ENCODE data around the gene BAHCC1. TPM values are rescaled to one million over a fixed set of nuclear protein-coding genes. Genes with fewer than 3 reads are reported as not detected.

The BAHCC1 gene
- total and polyA plus RNA-seq, 9 of the 15 experiments (the other 6 are each of a cell fraction or from before 2014, with no cell fraction given) = 0.14 to 26.9 (median 5.0) TPM

GRCh38 chr17:81410852-81411251 lies 15.6 kb downstream of the BAHCC1 start:
- H3K9me3 ChIP-seq (replicated peaks; ENCODE audit: control insufficient read depth, insufficient read depth, low read depth, low read length) = no peaks in the 10 kb centered on the region
- intact Hi-C loops (cut with micrococcal nuclease) (no loop called here), in situ Hi-C loops (cut with MboI) (no loop called here)
- H3K9ac ChIP-seq (ENCODE audit: insufficient read depth in 1 of 2, low read depth in 2 of 2, low read length in 2 of 2) = peak overlapping the region in 1 of 2 experiments; percentile 58; a peak in 2 of 4 replicates
- no peak overlapping the region for H3K27ac ChIP-seq (ENCODE audit: extremely low read depth, low read depth, low read length)
- H3K79me2 ChIP-seq (ENCODE audit: control insufficient read depth, insufficient read depth, low read length) = peaks cover 9% of the 10 kb centered on the region
- no TSS peak for BruUV-seq (replicated peaks)
- TF ChIP-seq HOXB6 (CRISPR knock-in tag; IDR thresholded peaks at IDR 0.05; ENCODE audit: borderline replicate concordance) (no peak), HSF4 (CRISPR knock-in tag; IDR thresholded peaks at IDR 0.05; ENCODE audit: borderline replicate concordance) (no peak), MTA1 (IDR thresholded peaks at IDR 0.05; ENCODE audit: borderline replicate concordance) (no peak), RBM17 (IDR thresholded peaks at IDR 0.05; ENCODE audit: borderline replicate concordance, low read depth, low read length) (no peak), NELFE (IDR thresholded peaks at IDR 0.05; ENCODE audit: insufficient read depth, insufficient read length) (no peak), KLF10 (CRISPR knock-in tag; IDR thresholded peaks at IDR 0.05) (no peak), SRSF9 (IDR thresholded peaks at IDR 0.05; ENCODE audit: borderline replicate concordance, low read depth, low read length) (no peak), PYGO2 (tag; IDR thresholded peaks at IDR 0.05) (no peak), E2F3 (CRISPR knock-in tag; IDR thresholded peaks at IDR 0.05) (no peak)
- TF ChIP-seq, protein P1, sequence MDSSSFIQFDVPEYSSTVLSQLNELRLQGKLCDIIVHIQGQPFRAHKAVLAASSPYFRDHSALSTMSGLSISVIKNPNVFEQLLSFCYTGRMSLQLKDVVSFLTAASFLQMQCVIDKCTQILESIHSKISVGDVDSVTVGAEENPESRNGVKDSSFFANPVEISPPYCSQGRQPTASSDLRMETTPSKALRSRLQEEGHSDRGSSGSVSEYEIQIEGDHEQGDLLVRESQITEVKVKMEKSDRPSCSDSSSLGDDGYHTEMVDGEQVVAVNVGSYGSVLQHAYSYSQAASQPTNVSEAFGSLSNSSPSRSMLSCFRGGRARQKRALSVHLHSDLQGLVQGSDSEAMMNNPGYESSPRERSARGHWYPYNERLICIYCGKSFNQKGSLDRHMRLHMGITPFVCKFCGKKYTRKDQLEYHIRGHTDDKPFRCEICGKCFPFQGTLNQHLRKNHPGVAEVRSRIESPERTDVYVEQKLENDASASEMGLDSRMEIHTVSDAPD (CRISPR knock-in tag; IDR thresholded peaks at IDR 0.05) = no peak
- TF ChIP-seq, protein P2, sequence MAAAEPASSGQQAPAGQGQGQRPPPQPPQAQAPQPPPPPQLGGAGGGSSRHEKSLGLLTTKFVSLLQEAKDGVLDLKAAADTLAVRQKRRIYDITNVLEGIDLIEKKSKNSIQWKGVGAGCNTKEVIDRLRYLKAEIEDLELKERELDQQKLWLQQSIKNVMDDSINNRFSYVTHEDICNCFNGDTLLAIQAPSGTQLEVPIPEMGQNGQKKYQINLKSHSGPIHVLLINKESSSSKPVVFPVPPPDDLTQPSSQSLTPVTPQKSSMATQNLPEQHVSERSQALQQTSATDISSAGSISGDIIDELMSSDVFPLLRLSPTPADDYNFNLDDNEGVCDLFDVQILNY (CRISPR knock-in tag; IDR thresholded peaks at IDR 0.05) = no peak
- TF ChIP-seq, protein P3, sequence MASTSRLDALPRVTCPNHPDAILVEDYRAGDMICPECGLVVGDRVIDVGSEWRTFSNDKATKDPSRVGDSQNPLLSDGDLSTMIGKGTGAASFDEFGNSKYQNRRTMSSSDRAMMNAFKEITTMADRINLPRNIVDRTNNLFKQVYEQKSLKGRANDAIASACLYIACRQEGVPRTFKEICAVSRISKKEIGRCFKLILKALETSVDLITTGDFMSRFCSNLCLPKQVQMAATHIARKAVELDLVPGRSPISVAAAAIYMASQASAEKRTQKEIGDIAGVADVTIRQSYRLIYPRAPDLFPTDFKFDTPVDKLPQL (IDR thresholded peaks at IDR 0.05; ENCODE audit: extremely low read depth, insufficient read length) = no peak
- TF ChIP-seq, protein P4, sequence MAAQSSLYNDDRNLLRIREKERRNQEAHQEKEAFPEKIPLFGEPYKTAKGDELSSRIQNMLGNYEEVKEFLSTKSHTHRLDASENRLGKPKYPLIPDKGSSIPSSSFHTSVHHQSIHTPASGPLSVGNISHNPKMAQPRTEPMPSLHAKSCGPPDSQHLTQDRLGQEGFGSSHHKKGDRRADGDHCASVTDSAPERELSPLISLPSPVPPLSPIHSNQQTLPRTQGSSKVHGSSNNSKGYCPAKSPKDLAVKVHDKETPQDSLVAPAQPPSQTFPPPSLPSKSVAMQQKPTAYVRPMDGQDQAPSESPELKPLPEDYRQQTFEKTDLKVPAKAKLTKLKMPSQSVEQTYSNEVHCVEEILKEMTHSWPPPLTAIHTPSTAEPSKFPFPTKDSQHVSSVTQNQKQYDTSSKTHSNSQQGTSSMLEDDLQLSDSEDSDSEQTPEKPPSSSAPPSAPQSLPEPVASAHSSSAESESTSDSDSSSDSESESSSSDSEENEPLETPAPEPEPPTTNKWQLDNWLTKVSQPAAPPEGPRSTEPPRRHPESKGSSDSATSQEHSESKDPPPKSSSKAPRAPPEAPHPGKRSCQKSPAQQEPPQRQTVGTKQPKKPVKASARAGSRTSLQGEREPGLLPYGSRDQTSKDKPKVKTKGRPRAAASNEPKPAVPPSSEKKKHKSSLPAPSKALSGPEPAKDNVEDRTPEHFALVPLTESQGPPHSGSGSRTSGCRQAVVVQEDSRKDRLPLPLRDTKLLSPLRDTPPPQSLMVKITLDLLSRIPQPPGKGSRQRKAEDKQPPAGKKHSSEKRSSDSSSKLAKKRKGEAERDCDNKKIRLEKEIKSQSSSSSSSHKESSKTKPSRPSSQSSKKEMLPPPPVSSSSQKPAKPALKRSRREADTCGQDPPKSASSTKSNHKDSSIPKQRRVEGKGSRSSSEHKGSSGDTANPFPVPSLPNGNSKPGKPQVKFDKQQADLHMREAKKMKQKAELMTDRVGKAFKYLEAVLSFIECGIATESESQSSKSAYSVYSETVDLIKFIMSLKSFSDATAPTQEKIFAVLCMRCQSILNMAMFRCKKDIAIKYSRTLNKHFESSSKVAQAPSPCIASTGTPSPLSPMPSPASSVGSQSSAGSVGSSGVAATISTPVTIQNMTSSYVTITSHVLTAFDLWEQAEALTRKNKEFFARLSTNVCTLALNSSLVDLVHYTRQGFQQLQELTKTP (IDR thresholded peaks at IDR 0.05; ENCODE audit: low read depth in 1 of 2, partially characterized antibody in 2 of 2) = no peak
- ATAC-seq = no peak
- ChIA-PET CTCF (ENCODE audit: low intra/inter-chr PET ratio) (no interaction called here), POLR2A (no interaction called here)
- H3K4me1 ChIP-seq (replicated peaks in 1 of 2; ENCODE audit: control insufficient read depth in 2 of 2, insufficient read depth in 2 of 2, low read length in 2 of 2) = peaks cover 21 to 93% of the 10 kb centered on the region in 2 experiments
- peaks cover 2% of the 10 kb centered on the region for H3K9me1 ChIP-seq (ENCODE audit: control insufficient read depth, insufficient read depth, low read length)
- H3K27me3 ChIP-seq (ENCODE audit: control insufficient read depth in 2 of 2, insufficient read depth in 2 of 2, low read length in 2 of 2) = no peaks in the 10 kb centered on the region; a peak in 1 of 5 replicates
- H2AFZ ChIP-seq (ENCODE audit: low read depth, low read length) = no peak overlapping the region
- no peak overlapping the region for H3K4me2 ChIP-seq (ENCODE audit: insufficient read depth, low read length)
- no peak overlapping the region for H3K4me3 ChIP-seq
- H3K36me3 ChIP-seq (ENCODE audit: control insufficient read depth, insufficient read depth, low read length) = no peaks in the 10 kb centered on the region
- no peak for DNase-seq (ENCODE audit: extremely low read depth in 1 of 4, low spot score in 3 of 4)
- H4K20me1 ChIP-seq (replicated peaks; ENCODE audit: control insufficient read depth, insufficient read depth, low read length) = 0 out of 2 replicates have a peak, but pooled peaks cover 2% of the 10 kb centered on the region
- WGBS (ENCODE audit: insufficient coverage, low coverage, missing lambda C conversion rate) = 70% methylated on average over 7 of the region's 16 CpGs
- no peak for FAIRE-seq
